Subcutaneous adipose tissue (tissue), 4 donors: Measurements from ENCODE around the gene ATP2A2. TPM values are rescaled to one million over a fixed set of nuclear protein-coding genes. Genes with fewer than 3 reads are reported as not detected.

Experiments used
- total RNA-seq, 4 donors: library from RNA; depleted of rRNA; stranded (reverse); fragments of >200 nt; gene quantifications; one replicate each; pipeline ENCODE4 v1.1.0, GENCODE V29; 2016
- TF ChIP-seq, protein P1 (sequence below): fragments of 450-650 bp; IDR thresholded peaks from one replicate; pipeline ENCODE4 v1.5.1; 2016; ENCODE audit warnings: low read depth, mild to moderate bottlenecking, control low read depth, antibody characterized with exemption, moderate library complexity

The ATP2A2 gene
- total RNA-seq, 4 donors from 2014 or later = 75.7 to 152 (median 91.4) TPM

DNA sequence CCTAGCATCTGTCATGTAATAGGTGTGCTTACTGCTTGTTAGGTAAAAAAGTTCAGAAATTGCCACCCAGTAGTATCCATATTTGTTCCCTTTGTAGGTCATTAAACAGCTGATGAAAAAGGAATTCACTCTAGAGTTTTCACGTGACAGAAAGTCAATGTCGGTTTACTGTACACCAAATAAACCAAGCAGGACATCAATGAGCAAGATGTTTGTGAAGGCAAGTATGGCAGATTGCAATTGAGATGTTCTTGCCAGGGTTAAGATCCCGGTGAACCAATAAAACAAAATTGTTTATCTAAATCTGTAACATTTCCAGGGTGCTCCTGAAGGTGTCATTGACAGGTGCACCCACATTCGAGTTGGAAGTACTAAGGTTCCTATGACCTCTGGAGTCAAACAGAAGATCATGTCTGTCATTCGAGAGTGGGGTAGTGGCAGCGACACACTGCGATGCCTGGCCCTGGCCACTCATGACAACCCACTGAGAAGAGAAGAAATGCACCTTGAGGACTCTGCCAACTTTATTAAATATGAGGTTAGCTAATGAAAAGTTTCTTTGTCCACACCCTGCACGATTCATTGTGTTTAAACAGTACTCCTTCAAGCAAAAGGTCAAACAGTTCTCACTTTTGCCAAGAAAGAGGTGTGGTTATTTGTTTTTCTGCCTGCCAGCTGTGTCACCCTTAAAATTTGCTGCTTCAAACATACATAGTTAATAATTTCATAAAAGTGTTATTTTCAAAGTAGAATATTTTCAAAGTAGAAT, 58.3 kb downstream of the ATP2A2 start:
- TF ChIP-seq, protein P1, sequence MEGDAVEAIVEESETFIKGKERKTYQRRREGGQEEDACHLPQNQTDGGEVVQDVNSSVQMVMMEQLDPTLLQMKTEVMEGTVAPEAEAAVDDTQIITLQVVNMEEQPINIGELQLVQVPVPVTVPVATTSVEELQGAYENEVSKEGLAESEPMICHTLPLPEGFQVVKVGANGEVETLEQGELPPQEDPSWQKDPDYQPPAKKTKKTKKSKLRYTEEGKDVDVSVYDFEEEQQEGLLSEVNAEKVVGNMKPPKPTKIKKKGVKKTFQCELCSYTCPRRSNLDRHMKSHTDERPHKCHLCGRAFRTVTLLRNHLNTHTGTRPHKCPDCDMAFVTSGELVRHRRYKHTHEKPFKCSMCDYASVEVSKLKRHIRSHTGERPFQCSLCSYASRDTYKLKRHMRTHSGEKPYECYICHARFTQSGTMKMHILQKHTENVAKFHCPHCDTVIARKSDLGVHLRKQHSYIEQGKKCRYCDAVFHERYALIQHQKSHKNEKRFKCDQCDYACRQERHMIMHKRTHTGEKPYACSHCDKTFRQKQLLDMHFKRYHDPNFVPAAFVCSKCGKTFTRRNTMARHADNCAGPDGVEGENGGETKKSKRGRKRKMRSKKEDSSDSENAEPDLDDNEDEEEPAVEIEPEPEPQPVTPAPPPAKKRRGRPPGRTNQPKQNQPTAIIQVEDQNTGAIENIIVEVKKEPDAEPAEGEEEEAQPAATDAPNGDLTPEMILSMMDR = no peak

DNA sequence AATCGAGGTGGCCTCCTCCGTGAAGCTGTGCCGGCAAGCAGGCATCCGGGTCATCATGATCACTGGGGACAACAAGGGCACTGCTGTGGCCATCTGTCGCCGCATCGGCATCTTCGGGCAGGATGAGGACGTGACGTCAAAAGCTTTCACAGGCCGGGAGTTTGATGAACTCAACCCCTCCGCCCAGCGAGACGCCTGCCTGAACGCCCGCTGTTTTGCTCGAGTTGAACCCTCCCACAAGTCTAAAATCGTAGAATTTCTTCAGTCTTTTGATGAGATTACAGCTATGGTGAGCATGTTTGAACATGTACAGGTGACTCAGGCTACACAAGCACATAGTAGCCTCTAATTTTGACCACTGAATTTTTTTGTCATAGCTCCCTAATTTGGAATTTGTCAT, 59.7 kb downstream of the ATP2A2 start:
- TF ChIP-seq, protein P1 = no peak

DNA sequence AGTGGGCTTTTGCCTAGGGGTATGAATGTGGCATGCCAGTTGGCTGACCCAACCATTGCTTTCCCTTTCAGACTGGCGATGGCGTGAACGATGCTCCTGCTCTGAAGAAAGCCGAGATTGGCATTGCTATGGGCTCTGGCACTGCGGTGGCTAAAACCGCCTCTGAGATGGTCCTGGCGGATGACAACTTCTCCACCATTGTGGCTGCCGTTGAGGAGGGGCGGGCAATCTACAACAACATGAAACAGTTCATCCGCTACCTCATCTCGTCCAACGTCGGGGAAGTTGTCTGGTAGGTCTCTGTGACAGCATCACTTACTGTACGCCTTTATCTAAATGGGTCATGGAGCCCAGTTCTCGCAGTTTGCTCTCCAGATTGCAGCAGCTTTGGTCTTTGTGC, 61.1 kb downstream of the ATP2A2 start:
- TF ChIP-seq, protein P1 = no peak

DNA sequence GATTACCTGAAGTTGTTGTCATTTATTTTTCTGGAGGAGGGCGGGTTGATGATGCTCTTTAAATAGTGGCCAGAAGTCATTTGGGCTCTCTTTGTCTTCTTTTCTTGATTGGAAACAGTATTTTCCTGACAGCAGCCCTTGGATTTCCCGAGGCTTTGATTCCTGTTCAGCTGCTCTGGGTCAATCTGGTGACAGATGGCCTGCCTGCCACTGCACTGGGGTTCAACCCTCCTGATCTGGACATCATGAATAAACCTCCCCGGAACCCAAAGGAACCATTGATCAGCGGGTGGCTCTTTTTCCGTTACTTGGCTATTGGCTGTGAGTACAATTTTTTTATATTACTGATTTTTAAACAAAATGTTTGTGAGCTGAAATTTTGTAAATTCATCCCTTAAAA, 62.1 kb downstream of the ATP2A2 start:
- TF ChIP-seq, protein P1 = no peak

DNA sequence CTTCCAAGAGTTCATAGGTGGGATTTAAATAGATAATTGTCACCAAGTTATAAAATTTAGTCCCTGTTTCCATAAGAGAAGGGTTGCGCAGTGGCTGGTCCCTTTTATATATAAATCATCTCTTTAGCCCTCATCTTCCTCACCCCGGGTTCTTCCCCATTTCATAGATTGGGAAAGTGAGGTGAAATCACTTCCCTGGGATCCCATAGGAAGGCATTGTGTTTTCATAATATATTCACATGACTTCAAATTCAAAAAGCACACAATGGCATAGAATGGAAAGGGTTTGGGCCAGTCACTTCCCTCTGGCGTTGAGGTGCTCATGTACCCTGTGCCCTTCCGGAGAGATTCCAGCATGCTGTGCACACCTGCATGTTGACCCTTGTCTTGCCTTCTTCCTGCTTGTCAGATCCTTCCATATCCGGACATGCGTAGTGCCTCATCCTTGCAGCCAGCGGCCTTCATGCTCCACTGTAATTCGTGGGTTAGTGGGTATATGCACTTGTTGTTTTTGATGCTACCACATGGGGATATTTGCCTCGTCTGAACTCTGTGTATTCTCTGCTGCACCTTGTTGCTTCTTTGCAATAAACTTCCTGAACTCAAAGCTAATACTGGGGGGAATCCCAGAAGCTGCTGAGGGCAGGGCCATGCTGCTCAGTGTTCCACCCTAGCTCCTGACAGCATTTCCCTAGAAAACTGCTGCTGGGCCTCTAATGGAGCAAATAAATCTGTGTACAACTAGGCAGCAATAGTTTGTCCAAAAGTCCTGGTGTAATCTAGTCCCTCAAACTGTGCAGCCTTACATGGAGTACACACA, 62.9 kb downstream of the ATP2A2 start:
- TF ChIP-seq, protein P1 = no peak

DNA sequence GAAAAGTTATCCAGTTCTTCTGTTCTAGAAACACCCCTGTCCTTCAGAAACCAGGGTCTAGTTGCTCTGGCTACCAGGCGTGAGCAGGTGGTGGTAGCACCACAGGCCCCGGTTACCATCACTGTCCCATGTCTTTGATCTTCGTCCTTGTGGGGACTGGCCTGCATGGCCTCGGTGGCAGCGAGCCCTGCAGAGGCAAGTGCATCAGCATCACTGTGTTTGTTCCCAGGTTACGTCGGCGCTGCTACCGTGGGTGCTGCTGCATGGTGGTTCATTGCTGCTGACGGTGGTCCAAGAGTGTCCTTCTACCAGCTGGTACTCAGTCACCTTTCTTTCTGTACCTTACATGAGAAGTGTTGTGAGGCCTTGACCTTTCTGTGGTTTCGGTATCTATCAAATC, 63.6 kb downstream of the ATP2A2 start:
- TF ChIP-seq, protein P1 = no peak

DNA sequence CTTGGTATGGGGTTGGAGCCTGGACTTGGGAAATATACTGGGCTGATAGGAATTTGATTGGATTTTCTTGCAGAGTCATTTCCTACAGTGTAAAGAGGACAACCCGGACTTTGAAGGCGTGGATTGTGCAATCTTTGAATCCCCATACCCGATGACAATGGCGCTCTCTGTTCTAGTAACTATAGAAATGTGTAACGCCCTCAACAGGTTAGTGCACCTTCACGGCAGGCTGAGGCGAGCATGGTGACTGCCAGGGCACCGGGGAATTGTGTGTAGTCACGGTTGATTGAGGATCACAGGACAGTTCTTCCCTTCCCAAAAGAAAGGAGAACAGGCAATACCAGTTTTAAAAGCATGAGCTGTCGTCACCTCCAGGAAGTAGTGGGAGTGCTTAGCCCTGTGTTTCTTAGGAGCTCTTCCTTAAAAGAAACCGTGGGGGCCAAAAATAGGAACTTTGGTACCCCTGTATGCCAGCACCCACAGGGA, 64.2 kb downstream of the ATP2A2 start:
- TF ChIP-seq, protein P1 = no peak
